Measurements from ENCODE around the gene MAP3K13.

MAP3K13 gene

GRCh38 chr3:185508335-185508991, 145.5 kb downstream of the MAP3K13 start:
- no peak for DNase-seq (ENCODE audit: low read depth)

GRCh38 chr3:185511711-185512110, 148.8 kb downstream of the MAP3K13 start:
- no peak for DNase-seq (ENCODE audit: low read depth)

GRCh38 chr3:185517387-185518130, 154.6 kb downstream of the MAP3K13 start:
- no peak for DNase-seq (ENCODE audit: low read depth)

GRCh38 chr3:185519021-185519420, 156.1 kb downstream of the MAP3K13 start:
- no peak for DNase-seq (ENCODE audit: low read depth)

GRCh38 chr3:185521349-185522138, 158.6 kb downstream of the MAP3K13 start:
- no peak for DNase-seq (ENCODE audit: low read depth)

- no peak for DNase-seq (ENCODE audit: low read depth)
Measured at GRCh38 chr3:185526349-185526951, 163.5 kb downstream of the MAP3K13 start.

GRCh38 chr3:185527364-185527763, 164.4 kb downstream of the MAP3K13 start:
- no peak for DNase-seq (ENCODE audit: low read depth)

- no peak for DNase-seq (ENCODE audit: low read depth)
Measured at GRCh38 chr3:185528532-185528931, 165.6 kb downstream of the MAP3K13 start.

GRCh38 chr3:185530856-185531255, 167.9 kb downstream of the MAP3K13 start:
- DNase-seq (ENCODE audit: low read depth), result no peak

- DNase-seq (ENCODE audit: low read depth), result no peak
Measured at GRCh38 chr3:185532901-185533300, 170.0 kb downstream of the MAP3K13 start.

GRCh38 chr3:185534511-185534910, 171.6 kb downstream of the MAP3K13 start:
- DNase-seq (ENCODE audit: low read depth), result no peak

- DNase-seq (ENCODE audit: low read depth), result no peak
Measured at GRCh38 chr3:185537369-185537970, 174.5 kb downstream of the MAP3K13 start.
